ENCODE data around the gene AKIRIN2. TPM values are rescaled to one million over a fixed set of nuclear protein-coding genes. Genes with fewer than 3 reads are reported as not detected.

The AKIRIN2 gene
- total and polyA plus RNA-seq, 2 of the 13 experiments (the other 11 are each of a cell fraction or from before 2014, with no cell fraction given), result 15.6 to 23.4 TPM

GRCh38 chr6:87671555-87672029 lies 30.4 kb downstream of the AKIRIN2 start (continued):
- no peak for TF ChIP-seq RBM39 (IDR thresholded peaks at IDR 0.05; ENCODE audit: low read depth, low read length, poor library complexity, severe bottlenecking)
- TF ChIP-seq ZNF430 (CRISPR knock-in tag; IDR thresholded peaks at IDR 0.05), result peak; percentile 85; the same call in 1 of the 2 replicates
- TF ChIP-seq TMF1 (CRISPR knock-in tag; IDR thresholded peaks at IDR 0.05; ENCODE audit: low read depth), result peak; percentile 56; the same call in 1 of the 2 replicates
- no peak for TF ChIP-seq HNRNPLL (IDR thresholded peaks at IDR 0.05; ENCODE audit: low read depth, low read length, poor library complexity, severe bottlenecking)
- TF ChIP-seq CAMTA2 (CRISPR knock-in tag; IDR thresholded peaks at IDR 0.05; ENCODE audit: borderline replicate concordance), result no peak
- TF ChIP-seq RBFOX2 (IDR thresholded peaks at IDR 0.05; ENCODE audit: low read depth, low read length), result no peak
- TF ChIP-seq SMARCC2 (IDR thresholded peaks at IDR 0.05), result no peak
- TF ChIP-seq, protein P1, sequence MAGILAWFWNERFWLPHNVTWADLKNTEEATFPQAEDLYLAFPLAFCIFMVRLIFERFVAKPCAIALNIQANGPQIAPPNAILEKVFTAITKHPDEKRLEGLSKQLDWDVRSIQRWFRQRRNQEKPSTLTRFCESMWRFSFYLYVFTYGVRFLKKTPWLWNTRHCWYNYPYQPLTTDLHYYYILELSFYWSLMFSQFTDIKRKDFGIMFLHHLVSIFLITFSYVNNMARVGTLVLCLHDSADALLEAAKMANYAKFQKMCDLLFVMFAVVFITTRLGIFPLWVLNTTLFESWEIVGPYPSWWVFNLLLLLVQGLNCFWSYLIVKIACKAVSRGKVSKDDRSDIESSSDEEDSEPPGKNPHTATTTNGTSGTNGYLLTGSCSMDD (CRISPR knock-in tag; IDR thresholded peaks at IDR 0.05), result no peak
- no peak for TF ChIP-seq JUNB (CRISPR knock-in tag; IDR thresholded peaks at IDR 0.05; ENCODE audit: borderline replicate concordance)
- TF ChIP-seq ZNF660 (CRISPR knock-in tag; IDR thresholded peaks at IDR 0.05; ENCODE audit: borderline replicate concordance, low read depth), result no peak
- peak; percentile 56 for TF ChIP-seq CREB1 (IDR thresholded peaks at IDR 0.05)
- TF ChIP-seq CREB1 (CRISPR knock-in tag; IDR thresholded peaks at IDR 0.05), result peak; percentile 92
- no peak for TF ChIP-seq ZNF687 (CRISPR knock-in tag; IDR thresholded peaks at IDR 0.05)
- no peak for TF ChIP-seq DNMT1 (CRISPR knock-in tag; IDR thresholded peaks at IDR 0.05)
- peak; percentile 58; the same call in 1 of the 2 replicates for TF ChIP-seq SNAPC2 (CRISPR knock-in tag; IDR thresholded peaks at IDR 0.05)
- TF ChIP-seq FLYWCH1 (CRISPR knock-in tag; IDR thresholded peaks at IDR 0.05), result no peak
- no peak for TF ChIP-seq RORA (CRISPR knock-in tag; IDR thresholded peaks at IDR 0.05)
- TF ChIP-seq TBP (CRISPR knock-in tag; IDR thresholded peaks at IDR 0.05), result no peak
- peak; percentile 64; the same call in 1 of the 2 replicates for TF ChIP-seq TOPORS (CRISPR knock-in tag; IDR thresholded peaks at IDR 0.05)
- 0 out of 2 replicates have a peak, but pooled peaks have one; percentile 28 for TF ChIP-seq ZNF33B (CRISPR knock-in tag; IDR thresholded peaks at IDR 0.05)
- TF ChIP-seq ZNF839 (CRISPR knock-in tag; IDR thresholded peaks at IDR 0.05; ENCODE audit: borderline replicate concordance), result no peak
- TF ChIP-seq, protein P2, sequence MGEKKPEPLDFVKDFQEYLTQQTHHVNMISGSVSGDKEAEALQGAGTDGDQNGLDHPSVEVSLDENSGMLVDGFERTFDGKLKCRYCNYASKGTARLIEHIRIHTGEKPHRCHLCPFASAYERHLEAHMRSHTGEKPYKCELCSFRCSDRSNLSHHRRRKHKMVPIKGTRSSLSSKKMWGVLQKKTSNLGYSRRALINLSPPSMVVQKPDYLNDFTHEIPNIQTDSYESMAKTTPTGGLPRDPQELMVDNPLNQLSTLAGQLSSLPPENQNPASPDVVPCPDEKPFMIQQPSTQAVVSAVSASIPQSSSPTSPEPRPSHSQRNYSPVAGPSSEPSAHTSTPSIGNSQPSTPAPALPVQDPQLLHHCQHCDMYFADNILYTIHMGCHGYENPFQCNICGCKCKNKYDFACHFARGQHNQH (CRISPR knock-in tag; IDR thresholded peaks at IDR 0.05), result peak; percentile 92
- TF ChIP-seq ARID3A (IDR thresholded peaks at IDR 0.05; ENCODE audit: low read depth, low read length), result peak; percentile 61
- TF ChIP-seq HOXA5 (CRISPR knock-in tag; IDR thresholded peaks at IDR 0.05), result peak; percentile 97
